GM23248 (cell line): ENCODE results near the gene VAMP7. TPM values are rescaled to one million over a fixed set of nuclear protein-coding genes. Genes with fewer than 3 reads are reported as not detected.
"Not testable (repeated sequence)": the region's sequence is repeated elsewhere in the genome, so short reads cannot be mapped to it uniquely, and the experiment has no call there.

Experiments used
- DNase-seq: peaks from one replicate; pipeline ENCODE4 v3.0.0-alpha.2; 2015
- H2AFZ ChIP-seq: fragments of 200-600 bp; sonication (generic); 2 replicates; pipeline ENCODE4 v1.6.1; 2016; ENCODE audit warnings: antibody characterized with exemption
- H3F3A ChIP-seq: fragments of 200-600 bp; sonication (generic); 2 replicates; pipeline ENCODE4 v1.6.1; 2016; ENCODE audit warnings: mild to moderate bottlenecking, antibody characterized with exemption, mixed run types; ENCODE audit not compliant: insufficient read depth
- H3K27ac ChIP-seq: fragments of 200-600 bp; sonication (generic); 2 replicates; pipeline ENCODE4 v1.5.1; 2016; ENCODE audit warnings: mild to moderate bottlenecking
- H3K27me3 ChIP-seq: fragments of 200-600 bp; sonication (generic); replicated peaks from 2 replicates; pipeline ENCODE4 v1.6.1; 2016; ENCODE audit warnings: mild to moderate bottlenecking; ENCODE audit not compliant: insufficient read depth
- H3K36me3 ChIP-seq: fragments of 200-600 bp; sonication (generic); 2 replicates; pipeline ENCODE4 v1.6.1; 2016; ENCODE audit warnings: low read depth, mild to moderate bottlenecking
- H3K4me1 ChIP-seq: fragments of 200-600 bp; sonication (generic); 2 replicates; pipeline ENCODE4 v1.6.1; 2016; ENCODE audit warnings: mild to moderate bottlenecking; ENCODE audit not compliant: insufficient read depth
- H3K4me2 ChIP-seq: fragments of 200-600 bp; sonication (generic); one replicate; pipeline ENCODE4 v1.6.1; 2016; ENCODE audit warnings: mild to moderate bottlenecking; ENCODE audit not compliant: unreplicated experiment
- H3K4me3 ChIP-seq: fragments of 200-600 bp; sonication (generic); 2 replicates; pipeline ENCODE4 v1.5.1; 2016; ENCODE audit warnings: mild to moderate bottlenecking
- H3K79me2 ChIP-seq: fragments of 200-600 bp; sonication (generic); 2 replicates; pipeline ENCODE4 v1.6.1; 2016; ENCODE audit warnings: mild to moderate bottlenecking; ENCODE audit not compliant: insufficient read depth
- H3K9ac ChIP-seq: fragments of 200-600 bp; sonication (generic); 2 replicates; pipeline ENCODE4 v1.6.1; 2016; ENCODE audit warnings: mild to moderate bottlenecking
- H3K9me2 ChIP-seq: fragments of 200-600 bp; sonication (generic); 2 replicates; pipeline ENCODE4 v1.6.1; 2016; ENCODE audit warnings: mixed run types, mild to moderate bottlenecking, moderate library complexity; ENCODE audit not compliant: insufficient read depth
- H3K9me3 ChIP-seq: fragments of 200-600 bp; sonication (generic); one replicate; pipeline ENCODE4 v1.6.1; 2017; ENCODE audit warnings: low read depth
- H4K20me1 ChIP-seq: fragments of 200-600 bp; sonication (generic); 2 replicates; pipeline ENCODE4 v1.6.0; 2016; ENCODE audit not compliant: insufficient read depth
- EZH2 ChIP-seq: fragments of 200-600 bp; sonication (generic); IDR thresholded peaks from 2 replicates; pipeline ENCODE4 v1.6.1; 2018; ENCODE audit warnings: antibody characterized with exemption, mild to moderate bottlenecking; ENCODE audit not compliant: insufficient read depth, poor library complexity, severe bottlenecking
- EZH2phosphoT487 ChIP-seq: fragments of 200-600 bp; sonication (generic); IDR thresholded peaks from 2 replicates; pipeline ENCODE4 v1.6.1; 2018; ENCODE audit warnings: antibody characterized with exemption, moderate library complexity, mild to moderate bottlenecking, low read depth; ENCODE audit not compliant: insufficient read depth
- WGBS, 2 experiments: methylation state at CpG; one replicate each; pipeline ENCODE4 v1.1.6; 2015 to 2017; ENCODE audit warnings: low lambda C conversion rate in 2 of 2, low coverage in 1 of 2; ENCODE audit errors: missing lambda C conversion rate in 2 of 2; 5-methylcytosine and 5-hydroxymethylcytosine counted together
- in situ Hi-C: fragments of 300-500 bp; cut with MboI; formaldehyde crosslinking; loops from 2 replicates; pipeline ENCODE4 v1.15.0; 2020
- polyA plus RNA-seq: library from polyadenylated mRNA; unstranded; fragments of >200 nt; fragmentation: Nextera tagmentation; extraction: Ambion mirVana; gene quantifications from 2 replicates; pipeline ENCODE4 v1.2.1, GENCODE V29; 2016
- small RNA-seq: library from RNA; depleted of rRNA; stranded (forward); fragments of <200 nt; gene quantifications from one replicate; pipeline ENCODE3, GENCODE V24; 2014; ENCODE audit warnings: low read depth, low replicate concordance
- total RNA-seq: library from RNA; depleted of rRNA; stranded (reverse); fragments of >200 nt; shearing (Covaris generic); gene quantifications from 2 replicates; pipeline ENCODE4 v1.2.3, GENCODE V29; 2014; rRNA removed

Gene VAMP7
- total and polyA plus RNA-seq, 2 experiments from 2014 or later = 47.2 to 62.3 TPM

- Histone ChIP-seq H3K27ac (no peak overlapping the region), H3K9me2 (no peaks in the 10 kb centered on the region), H3K4me3 (no peak overlapping the region), H3K4me1 (no peaks in the 10 kb centered on the region), H4K20me1 (no peaks in the 10 kb centered on the region), H3K27me3 (no peaks in the 10 kb centered on the region), H3K79me2 (no peaks in the 10 kb centered on the region), H3K9ac (no peak overlapping the region), H2AFZ (no peak overlapping the region), H3K36me3 (no peaks in the 10 kb centered on the region), H3F3A (no peaks in the 10 kb centered on the region), H3K4me2 (no peak overlapping the region), H3K9me3 (no peaks in the 10 kb centered on the region)
- WGBS, 2 experiments = 0% methylated on average over 2 of the region's 2 CpGs
- DNase-seq = no peak
- no peak for TF ChIP-seq EZH2phosphoT487
- TF ChIP-seq EZH2 = no peak
- in situ Hi-C loops = no loop called here
Measured at GRCh38 chrX:155983326-155983725, 102.2 kb downstream of the VAMP7 start.

GRCh38 chrX:155985208-155985607, 104.1 kb downstream of the VAMP7 start:
- Histone ChIP-seq H3K4me2 (no peak overlapping the region), H3K4me1 (no peaks in the 10 kb centered on the region), H3K4me3 (no peak overlapping the region), H2AFZ (no peak overlapping the region), H3K9me2 (no peaks in the 10 kb centered on the region), H3K9me3 (no peaks in the 10 kb centered on the region), H3K79me2 (no peaks in the 10 kb centered on the region), H4K20me1 (no peaks in the 10 kb centered on the region), H3K9ac (no peak overlapping the region), H3K27ac (no peak overlapping the region), H3K27me3 (no peaks in the 10 kb centered on the region), H3K36me3 (no peaks in the 10 kb centered on the region), H3F3A (no peaks in the 10 kb centered on the region)
- TF ChIP-seq EZH2 = no peak
- 21 to 26% methylated on average over 2 of the region's 2 CpGs for WGBS, 2 experiments
- in situ Hi-C loops = no loop called here
- no peak for DNase-seq

GRCh38 chrX:155986995-155987394, 105.8 kb downstream of the VAMP7 start:
- 3 to 4% methylated on average over 2 of the region's 2 CpGs for WGBS, 2 experiments
- not testable (repeated sequence) for H3K27me3 ChIP-seq

GRCh38 chrX:155988859-155989258, 107.7 kb downstream of the VAMP7 start:
- no peak overlapping the region for H3K9ac ChIP-seq
- 20 to 22% methylated on average over 4 of the region's 4 CpGs for WGBS, 2 experiments
- no peak for DNase-seq
- no peaks in the 10 kb centered on the region for H3K9me2 ChIP-seq
- H3K4me2 ChIP-seq = no peak overlapping the region
- H3K4me3 ChIP-seq = no peak overlapping the region
- no peak overlapping the region for H3K27ac ChIP-seq
- no peaks in the 10 kb centered on the region for H3F3A ChIP-seq
- H3K4me1 ChIP-seq = no peaks in the 10 kb centered on the region
- no peaks in the 10 kb centered on the region for H3K36me3 ChIP-seq
- H4K20me1 ChIP-seq = no peaks in the 10 kb centered on the region
- H3K9me3 ChIP-seq = no peaks in the 10 kb centered on the region
- TF ChIP-seq EZH2 (no peak), EZH2phosphoT487 (no peak)
- no peaks in the 10 kb centered on the region for H3K27me3 ChIP-seq
- in situ Hi-C loops = no loop called here
- no peaks in the 10 kb centered on the region for H3K79me2 ChIP-seq
- H2AFZ ChIP-seq = no peak overlapping the region

More at GRCh38 chrX:155986995-155987394, 105.8 kb downstream of the VAMP7 start:
- DNase-seq, H3K27ac ChIP-seq, H3K9ac ChIP-seq, in situ Hi-C loops, H3F3A ChIP-seq, H3K79me2 ChIP-seq, H3K4me3 ChIP-seq, H4K20me1 ChIP-seq, H3K36me3 ChIP-seq, H3K9me2 ChIP-seq, H3K4me2 ChIP-seq, H3K4me1 ChIP-seq, H2AFZ ChIP-seq, H3K9me3 ChIP-seq: not testable (repeated sequence)

Small RNA genes lying within 50 kb of the gene (small RNA-seq; reads per million reads assigned to genes)
- gene DPH3P2 = not detected

Other genes starting within 250 kb of the VAMP7 start
- not detected in 2 replicates for gene IL9R, start 116.4 kb downstream of the VAMP7 start, total RNA-seq
- gene IL9R, start 116.4 kb downstream of the VAMP7 start, polyA plus RNA-seq = not detected in 2 replicates